Lung (tissue), 12 donors: Measurements from ENCODE around the gene NFIL3. TPM values are rescaled to one million over a fixed set of nuclear protein-coding genes. Genes with fewer than 3 reads are reported as not detected.

Experiments
- ATAC-seq: fragments of 200-7000 bp; cut with Tn5 transposase; one replicate; pipeline ENCODE4 v1.9.1; 2020; ENCODE audit warnings: moderate number of reproducible peaks; ENCODE audit not compliant: insufficient read depth, low FRiP score
- DNase-seq, 3 donors: peaks; one replicate each; pipeline ENCODE4 v3.0.0-alpha.2; 2013 to 2017
- H3K27ac ChIP-seq, 2 donors: one replicate each; pipeline ENCODE4 v1.5.1; 2013; ENCODE audit warnings: mild to moderate bottlenecking in 2 of 2, moderate library complexity in 2 of 2, control low read depth in 1 of 2, inconsistent platforms in 1 of 2, low read depth in 1 of 2, low read length in 1 of 2
- H3K27me3 ChIP-seq, 3 donors: one replicate each; pipeline ENCODE4 v1.5.1; 2013; ENCODE audit warnings: low read length in 2 of 3; ENCODE audit not compliant: control insufficient read depth in 3 of 3, insufficient read depth in 3 of 3
- H3K36me3 ChIP-seq, 4 donors: one replicate each; pipeline ENCODE4 v1.5.1; 2013; ENCODE audit warnings: low read length in 4 of 4, mild to moderate bottlenecking in 1 of 4, moderate library complexity in 1 of 4; ENCODE audit not compliant: control insufficient read depth in 4 of 4, insufficient read depth in 4 of 4
- H3K4me1 ChIP-seq, 5 donors: one replicate each; pipeline ENCODE4 v1.5.1; 2013; ENCODE audit warnings: low read length in 5 of 5, mild to moderate bottlenecking in 2 of 5, moderate library complexity in 1 of 5; ENCODE audit not compliant: control insufficient read depth in 5 of 5, insufficient read depth in 5 of 5
- H3K4me3 ChIP-seq: one replicate; pipeline ENCODE4 v1.5.1; 2013; ENCODE audit warnings: mild to moderate bottlenecking, control low read depth, moderate library complexity
- H3K9ac ChIP-seq, 2 donors: one replicate each; pipeline ENCODE4 v1.5.1; 2013; ENCODE audit warnings: low read length in 2 of 2, control low read depth in 1 of 2; ENCODE audit not compliant: insufficient read depth in 1 of 2
- H3K9me3 ChIP-seq, 4 donors: one replicate each; pipeline ENCODE4 v1.5.1; 2013; ENCODE audit warnings: low read length in 3 of 4, mild to moderate bottlenecking in 1 of 4, moderate library complexity in 1 of 4; ENCODE audit not compliant: control insufficient read depth in 4 of 4, insufficient read depth in 3 of 4
- WGBS, 2 donors: extraction: QIAGEN DNeasy Blood & Tissue Kit; methylation state at CpG; one replicate each; pipeline ENCODE4 v1.1.7; 2013; 5-methylcytosine and 5-hydroxymethylcytosine counted together
- polyA plus RNA-seq, 2 donors: library from polyadenylated mRNA; stranded (reverse); fragments of 200-250 nt; gene quantifications; one replicate each; pipeline ENCODE4 v1.2.1, GENCODE V29; 2013
- total RNA-seq, 2 donors: library from RNA; depleted of rRNA in 1 of 2; stranded (reverse); fragments of >200 nt in 1 of 2; gene quantifications; one replicate each; pipeline ENCODE4 v1.2.1, GENCODE V29; 2014 to 2021
- TF ChIP-seq, protein P1 (sequence below): IDR thresholded peaks from 2 replicates; pipeline ENCODE4 v1.5.1; 2012; ENCODE audit warnings: mild to moderate bottlenecking; ENCODE audit errors: control extremely low read depth, extremely low read depth
- donor health status: control.
- donor health status: control.
- donor health status: Bipolar disorder and iron deficiency.
- donor health status: healthy.
- donor health status: DM: yes; HTN: yes; CAD: no.

NFIL3 gene
- total and polyA plus RNA-seq, 4 donors, result 13.1 to 75.3 (median 48.4) TPM

DNA sequence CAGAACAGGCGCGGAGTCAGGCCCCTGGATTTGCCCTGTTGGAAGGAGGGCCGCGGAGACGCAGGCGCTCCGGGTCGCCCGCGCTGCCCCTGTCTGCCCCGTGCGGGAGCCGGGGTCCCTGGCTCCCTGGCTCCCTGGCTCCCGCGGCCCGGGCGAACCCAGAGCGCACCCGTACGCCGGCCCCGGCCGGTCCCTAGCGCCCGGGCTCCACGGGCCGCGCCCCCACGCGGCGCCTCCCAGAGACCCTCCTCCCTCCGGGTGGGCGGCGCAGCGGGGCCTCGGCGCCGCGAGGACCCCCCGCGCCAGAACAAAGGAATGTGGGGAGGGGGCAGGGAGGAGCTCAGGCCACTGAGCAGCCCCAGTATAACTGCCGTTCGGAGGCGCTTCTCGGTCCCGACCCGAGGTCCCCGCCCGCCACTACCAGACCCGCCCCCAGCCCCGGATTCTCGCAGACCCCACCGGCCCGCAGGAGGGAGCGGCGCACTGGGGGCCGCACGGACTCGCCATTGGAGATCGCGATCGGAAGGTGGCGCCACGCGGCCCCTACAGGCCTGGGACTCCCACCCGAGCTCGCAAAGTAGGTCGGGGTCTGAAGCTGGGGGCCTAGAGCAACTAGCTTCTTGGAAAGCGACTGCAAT, 2.4 kb downstream of the NFIL3 start:
- 1 to 2% methylated on average over 37 to 69 of the region's 69 CpGs for WGBS, 2 donors
- DNase-seq (peak; percentile 82 to 84 (median 84)), ATAC-seq (no peak)
- peak overlapping the region; percentile 74 to 98 for H3K9ac ChIP-seq
- TF ChIP-seq, protein P1, sequence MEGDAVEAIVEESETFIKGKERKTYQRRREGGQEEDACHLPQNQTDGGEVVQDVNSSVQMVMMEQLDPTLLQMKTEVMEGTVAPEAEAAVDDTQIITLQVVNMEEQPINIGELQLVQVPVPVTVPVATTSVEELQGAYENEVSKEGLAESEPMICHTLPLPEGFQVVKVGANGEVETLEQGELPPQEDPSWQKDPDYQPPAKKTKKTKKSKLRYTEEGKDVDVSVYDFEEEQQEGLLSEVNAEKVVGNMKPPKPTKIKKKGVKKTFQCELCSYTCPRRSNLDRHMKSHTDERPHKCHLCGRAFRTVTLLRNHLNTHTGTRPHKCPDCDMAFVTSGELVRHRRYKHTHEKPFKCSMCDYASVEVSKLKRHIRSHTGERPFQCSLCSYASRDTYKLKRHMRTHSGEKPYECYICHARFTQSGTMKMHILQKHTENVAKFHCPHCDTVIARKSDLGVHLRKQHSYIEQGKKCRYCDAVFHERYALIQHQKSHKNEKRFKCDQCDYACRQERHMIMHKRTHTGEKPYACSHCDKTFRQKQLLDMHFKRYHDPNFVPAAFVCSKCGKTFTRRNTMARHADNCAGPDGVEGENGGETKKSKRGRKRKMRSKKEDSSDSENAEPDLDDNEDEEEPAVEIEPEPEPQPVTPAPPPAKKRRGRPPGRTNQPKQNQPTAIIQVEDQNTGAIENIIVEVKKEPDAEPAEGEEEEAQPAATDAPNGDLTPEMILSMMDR, result peak; percentile 4
- H3K27me3 ChIP-seq, result no peaks in the 10 kb centered on the region
- H3K4me3 ChIP-seq, result peak overlapping the region; percentile 54
- H3K4me1 ChIP-seq, result peaks cover 0 to 49% (median 19%) of the 10 kb centered on the region in 5 donors
- H3K9me3 ChIP-seq, result peaks cover 0 to 1% (median 0%) of the 10 kb centered on the region in 4 donors
- H3K27ac ChIP-seq, result peak overlapping the region; percentile 39 to 84
- no peaks in the 10 kb centered on the region for H3K36me3 ChIP-seq

DNA sequence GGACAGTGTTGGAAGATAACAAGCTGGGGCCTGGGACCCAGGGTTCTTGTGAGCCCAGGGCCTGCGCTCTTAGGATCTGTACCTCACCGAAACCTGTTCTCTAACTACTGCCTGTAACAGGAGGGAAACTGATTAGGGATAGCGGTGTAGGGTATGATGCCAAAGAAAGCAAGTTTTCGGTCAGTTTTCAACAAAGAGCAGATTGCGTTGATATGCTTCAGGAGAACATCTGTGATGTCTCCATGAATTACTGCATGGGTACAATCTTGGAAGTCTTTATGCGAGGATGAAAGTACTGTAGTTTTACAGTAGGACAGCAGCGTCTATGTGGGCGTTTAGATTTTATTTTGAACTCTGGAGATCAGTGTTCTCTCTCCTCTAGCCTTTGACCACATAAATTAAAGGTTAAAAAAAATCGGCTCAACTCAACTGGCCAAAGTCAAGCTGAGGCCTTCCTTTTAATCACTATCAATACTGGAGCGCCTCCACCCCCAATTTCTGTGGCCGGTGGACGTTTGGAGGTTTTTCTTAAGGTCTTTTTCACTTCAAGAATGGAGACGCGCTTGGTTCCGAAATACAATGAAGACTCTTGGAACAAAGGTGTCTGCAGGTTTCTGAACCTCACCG, 3.0 kb downstream of the NFIL3 start:
- TF ChIP-seq, protein P1, result no peak
- peaks cover 0 to 1% (median 0%) of the 10 kb centered on the region in 4 donors for H3K9me3 ChIP-seq
- H3K4me3 ChIP-seq, result peak overlapping the region; percentile 54
- peaks cover 0 to 49% (median 20%) of the 10 kb centered on the region in 5 donors for H3K4me1 ChIP-seq
- no peaks in the 10 kb centered on the region for H3K27me3 ChIP-seq
- H3K36me3 ChIP-seq, result no peaks in the 10 kb centered on the region
- ATAC-seq (no peak), DNase-seq (peak in 2 of 3 donors; percentile 41 to 61)
- peak overlapping the region; percentile 39 to 84 for H3K27ac ChIP-seq
- 57 to 58% methylated on average over 16 of the region's 16 CpGs for WGBS, 2 donors
- H3K9ac ChIP-seq, result peak overlapping the region; percentile 74 to 81

DNA sequence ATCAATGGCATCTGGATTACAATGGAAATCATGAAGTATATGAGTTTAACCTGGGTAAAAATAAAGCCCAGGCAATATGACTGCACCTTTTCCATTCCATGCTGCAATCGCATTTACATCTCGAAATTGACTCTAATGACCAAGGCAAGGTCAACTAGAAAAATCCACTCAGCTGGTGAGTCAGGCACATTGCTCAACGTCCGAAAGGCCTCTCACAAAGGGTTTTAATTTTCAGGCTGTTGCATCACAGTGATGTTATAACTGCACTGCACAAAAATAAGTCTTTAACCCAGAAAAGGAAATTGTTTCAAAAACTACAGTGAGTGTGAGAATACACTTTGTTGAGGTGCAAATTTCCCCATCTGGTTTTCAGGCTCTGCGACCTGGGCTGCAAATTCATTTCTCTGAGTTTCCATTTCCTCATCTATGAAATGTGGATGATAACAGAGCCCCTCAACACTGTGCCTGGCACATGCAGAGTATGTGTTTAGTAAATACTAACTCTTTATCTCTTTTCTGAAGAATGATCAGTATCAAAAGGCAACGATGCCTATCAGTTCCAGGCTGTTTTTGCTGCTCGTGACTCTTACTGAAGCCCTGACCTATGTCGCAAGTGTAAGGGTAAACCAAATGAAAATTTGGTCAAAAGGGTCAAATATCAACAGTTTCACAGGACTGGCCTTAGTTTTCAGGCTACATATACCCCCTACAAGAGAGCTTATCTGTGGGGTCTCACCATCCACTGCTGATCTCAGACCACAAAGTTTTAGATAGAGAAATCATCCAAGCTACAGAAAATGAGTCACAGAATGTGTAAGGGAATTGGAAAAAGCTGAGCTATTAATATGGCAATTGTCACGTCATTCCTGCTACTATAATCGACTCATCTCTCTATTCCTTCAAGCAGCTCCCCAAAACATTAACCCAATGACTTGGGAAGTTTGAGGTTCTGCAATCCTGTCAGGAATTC, 4.1 kb downstream of the NFIL3 start:
- Histone ChIP-seq H3K4me1 (peaks cover 0 to 42% (median 15%) of the 10 kb centered on the region in 5 donors), H3K36me3 (no peaks in the 10 kb centered on the region), H3K27me3 (no peaks in the 10 kb centered on the region), H3K4me3 (no peak overlapping the region), H3K27ac (peak overlapping the region; percentile 42 to 72), H3K9ac (no peak overlapping the region), H3K9me3 (no peaks in the 10 kb centered on the region)
- ATAC-seq, result peak; percentile 19
- TF ChIP-seq, protein P1, result no peak
- WGBS, 2 donors, result 36 to 44% methylated on average over 10 of the region's 10 CpGs
- DNase-seq, result peak; percentile 23 to 79 (median 65)
